ENCODE results near the gene MCC.

DNA sequence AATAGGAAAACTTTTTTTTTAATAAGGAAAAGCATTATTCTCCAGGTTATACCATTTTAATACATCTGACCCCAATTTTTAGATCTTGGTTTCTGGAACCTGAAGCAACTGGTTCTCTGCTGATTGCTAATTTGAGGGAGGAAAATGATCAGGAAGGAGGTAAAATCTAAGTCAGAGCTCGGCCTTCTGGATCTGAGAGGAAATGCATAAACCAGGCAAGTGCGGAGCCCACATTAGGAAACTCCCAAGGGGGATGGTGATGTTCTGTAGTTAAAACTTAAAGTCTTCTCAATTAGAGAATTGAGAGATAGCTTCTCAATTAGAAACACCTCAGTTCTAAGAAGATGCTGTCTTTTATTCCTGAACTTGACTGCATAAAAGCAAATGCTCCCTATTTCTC lies 167.0 kb downstream of the MCC start:
- TF ChIP-seq, protein P1, sequence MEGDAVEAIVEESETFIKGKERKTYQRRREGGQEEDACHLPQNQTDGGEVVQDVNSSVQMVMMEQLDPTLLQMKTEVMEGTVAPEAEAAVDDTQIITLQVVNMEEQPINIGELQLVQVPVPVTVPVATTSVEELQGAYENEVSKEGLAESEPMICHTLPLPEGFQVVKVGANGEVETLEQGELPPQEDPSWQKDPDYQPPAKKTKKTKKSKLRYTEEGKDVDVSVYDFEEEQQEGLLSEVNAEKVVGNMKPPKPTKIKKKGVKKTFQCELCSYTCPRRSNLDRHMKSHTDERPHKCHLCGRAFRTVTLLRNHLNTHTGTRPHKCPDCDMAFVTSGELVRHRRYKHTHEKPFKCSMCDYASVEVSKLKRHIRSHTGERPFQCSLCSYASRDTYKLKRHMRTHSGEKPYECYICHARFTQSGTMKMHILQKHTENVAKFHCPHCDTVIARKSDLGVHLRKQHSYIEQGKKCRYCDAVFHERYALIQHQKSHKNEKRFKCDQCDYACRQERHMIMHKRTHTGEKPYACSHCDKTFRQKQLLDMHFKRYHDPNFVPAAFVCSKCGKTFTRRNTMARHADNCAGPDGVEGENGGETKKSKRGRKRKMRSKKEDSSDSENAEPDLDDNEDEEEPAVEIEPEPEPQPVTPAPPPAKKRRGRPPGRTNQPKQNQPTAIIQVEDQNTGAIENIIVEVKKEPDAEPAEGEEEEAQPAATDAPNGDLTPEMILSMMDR (tag by site-specific recombination; IDR thresholded peaks at IDR 0.05), result no peak
- TF ChIP-seq YY1 (tag by site-specific recombination; IDR thresholded peaks at IDR 0.05) (no peak), ZNF138 (tag by site-specific recombination; IDR thresholded peaks at IDR 0.05; ENCODE audit: borderline replicate concordance) (no peak)
